SK-N-MC (cell line): ENCODE measurements around the gene B3GAT1.

ENCODE experiments used
- EZH2 ChIP-seq: fragments of 200-600 bp; sonication (generic); IDR thresholded peaks from one replicate; pipeline ENCODE4 v1.6.1; 2017; ENCODE audit warnings: antibody characterized with exemption
- POLR2AphosphoS5 ChIP-seq: IDR thresholded peaks from 2 replicates; pipeline ENCODE4 v1.6.1; 2012; ENCODE audit warnings: mild to moderate bottlenecking, low read depth, low read length, borderline replicate concordance

- TF ChIP-seq POLR2AphosphoS5, result no peak
- no peak for TF ChIP-seq EZH2
Observed at GRCh38 chr11:134338068-134338467, 74.0 kb downstream of the B3GAT1 start.
